GM19023 (cell line): ENCODE data around the gene HOXD4.

ENCODE experiments used
- ATAC-seq: cut with Tn5 transposase; IDR thresholded peaks from one replicate; pipeline ENCODE4 v1.9.1; 2021; ENCODE audit warnings: mild to moderate bottlenecking, moderate library complexity; ENCODE audit not compliant: unreplicated experiment

Gene HOXD4

DNA sequence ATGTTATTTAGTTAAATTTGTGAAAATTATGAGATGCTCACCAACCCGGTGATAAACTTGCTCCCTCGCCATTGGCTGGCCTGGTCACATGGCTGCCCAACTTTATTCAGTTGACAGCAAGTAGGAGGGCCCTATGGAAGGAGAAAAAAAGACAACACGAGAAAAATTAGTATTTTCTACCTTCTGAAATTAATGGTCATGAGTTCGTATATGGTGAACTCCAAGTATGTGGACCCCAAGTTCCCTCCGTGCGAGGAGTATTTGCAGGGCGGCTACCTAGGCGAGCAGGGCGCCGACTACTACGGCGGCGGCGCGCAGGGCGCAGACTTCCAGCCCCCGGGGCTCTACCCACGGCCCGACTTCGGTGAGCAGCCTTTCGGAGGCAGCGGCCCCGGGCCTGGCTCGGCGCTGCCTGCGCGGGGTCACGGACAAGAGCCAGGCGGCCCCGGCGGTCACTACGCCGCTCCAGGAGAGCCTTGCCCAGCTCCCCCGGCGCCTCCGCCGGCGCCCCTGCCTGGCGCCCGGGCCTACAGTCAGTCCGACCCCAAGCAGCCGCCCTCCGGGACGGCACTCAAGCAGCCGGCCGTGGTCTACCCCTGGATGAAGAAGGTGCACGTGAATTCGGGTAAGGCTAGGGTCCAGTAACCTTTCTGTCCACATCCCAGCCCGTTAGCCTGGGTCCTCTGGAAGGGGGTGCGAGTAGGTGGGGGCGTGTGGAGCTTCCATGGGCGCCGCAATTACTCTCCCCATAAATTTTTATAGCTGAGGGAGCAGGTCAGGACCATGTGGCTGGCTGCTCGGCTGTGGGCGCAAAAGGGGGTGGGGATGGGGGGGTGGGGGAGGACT is at the start of gene HOXD4:
Gene HOXD4 (plus strand): TSS at position 109 of the 846 bp plus-strand sequence. CDS start 84 bp downstream, at position 193.
- ATAC-seq, result no peak

DNA sequence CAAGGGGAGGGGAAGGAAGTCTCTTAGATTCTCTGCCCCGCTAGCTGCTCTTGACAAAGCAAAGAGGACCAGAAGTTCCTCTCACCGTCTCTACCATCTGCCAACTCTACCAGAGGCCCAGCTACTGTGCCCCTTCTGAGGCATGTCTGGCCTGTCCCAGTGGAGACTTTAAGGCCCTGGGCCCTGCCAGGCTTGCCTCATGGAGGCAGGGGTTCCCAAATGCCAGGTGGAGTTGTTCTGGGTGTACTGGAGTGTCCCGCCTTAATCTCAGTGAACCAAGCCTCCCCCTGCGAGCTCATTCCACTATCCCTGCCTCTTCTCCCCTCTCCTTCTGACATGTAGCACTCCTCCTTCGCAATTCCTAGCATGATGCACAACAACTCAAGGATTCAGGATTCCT is 49.5 kb upstream of the HOXD4 start:
- ATAC-seq, result no peak

DNA sequence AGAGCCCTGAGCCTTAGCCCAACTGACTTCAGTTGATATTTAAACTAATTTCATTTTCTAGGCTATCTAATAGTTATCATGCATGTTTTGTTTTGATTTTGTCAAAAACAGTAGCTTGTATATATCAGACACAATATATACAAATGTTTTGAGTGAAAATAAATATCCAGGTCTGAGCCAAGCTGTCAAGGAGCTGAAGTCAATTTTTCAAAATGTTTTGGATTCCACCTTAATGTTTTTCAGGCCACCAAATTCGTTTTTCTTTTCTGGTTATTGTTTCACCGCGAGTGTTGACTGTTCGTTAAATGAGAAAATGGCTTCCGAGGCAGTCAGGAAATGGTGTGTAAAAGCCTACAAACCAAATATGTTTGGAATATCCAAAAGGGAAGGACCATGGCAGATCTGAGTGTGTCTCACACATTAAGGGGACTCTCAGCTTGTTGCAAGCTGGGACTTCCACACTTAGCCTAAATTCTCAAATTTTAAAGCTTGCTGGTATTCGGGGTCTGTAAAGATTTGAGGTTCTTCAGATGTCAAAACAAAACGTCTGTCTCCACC is 49.0 kb upstream of the HOXD4 start:
- ATAC-seq, result no peak

DNA sequence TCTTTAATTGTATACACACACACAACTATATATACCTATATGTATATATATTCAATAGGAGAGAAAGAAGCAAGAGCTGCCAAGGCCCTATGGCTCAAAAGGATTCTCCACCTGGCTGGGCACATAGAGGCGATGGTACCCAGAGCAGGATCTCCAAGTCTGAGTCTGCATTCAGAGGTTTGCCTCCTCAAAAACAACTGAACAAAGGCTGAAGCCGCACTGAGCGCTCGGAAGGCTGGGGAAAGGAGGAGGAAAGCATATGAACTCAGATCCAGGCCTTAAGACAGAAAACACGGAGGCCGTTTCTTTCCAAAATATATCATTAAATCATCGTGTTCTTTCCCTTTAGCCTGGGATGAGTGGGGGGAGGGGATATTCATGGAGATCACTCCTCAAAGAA is 48.2 kb upstream of the HOXD4 start:
- no peak for ATAC-seq

DNA sequence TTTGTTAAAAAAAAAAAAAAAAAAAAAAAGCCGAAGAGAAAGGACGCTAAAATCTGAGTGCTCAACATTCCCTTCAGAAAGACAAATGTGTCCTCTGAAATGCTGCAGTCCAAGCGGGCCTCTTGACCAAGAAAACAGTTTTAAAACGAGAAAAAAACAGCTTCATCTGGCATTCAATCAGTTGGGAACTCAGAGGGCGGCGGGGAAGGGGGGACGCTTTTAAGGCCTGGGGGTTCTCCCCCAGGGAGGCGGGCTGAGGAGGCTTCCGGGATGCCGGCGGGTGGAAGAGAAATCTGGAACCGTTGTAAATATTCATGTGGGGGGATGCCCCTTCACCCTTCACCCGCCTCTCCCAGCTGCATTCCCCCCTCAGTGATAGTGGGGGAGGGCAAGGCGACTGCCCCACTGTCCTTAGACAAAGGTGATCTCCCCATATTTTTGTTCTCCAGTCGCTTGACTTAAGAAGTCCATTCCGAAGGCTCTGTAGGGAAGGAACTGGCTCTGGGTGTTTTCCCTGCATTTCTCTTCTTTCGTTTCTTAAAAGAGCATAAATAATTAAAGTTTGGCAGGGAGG is 47.5 kb upstream of the HOXD4 start:
- ATAC-seq, result no peak

DNA sequence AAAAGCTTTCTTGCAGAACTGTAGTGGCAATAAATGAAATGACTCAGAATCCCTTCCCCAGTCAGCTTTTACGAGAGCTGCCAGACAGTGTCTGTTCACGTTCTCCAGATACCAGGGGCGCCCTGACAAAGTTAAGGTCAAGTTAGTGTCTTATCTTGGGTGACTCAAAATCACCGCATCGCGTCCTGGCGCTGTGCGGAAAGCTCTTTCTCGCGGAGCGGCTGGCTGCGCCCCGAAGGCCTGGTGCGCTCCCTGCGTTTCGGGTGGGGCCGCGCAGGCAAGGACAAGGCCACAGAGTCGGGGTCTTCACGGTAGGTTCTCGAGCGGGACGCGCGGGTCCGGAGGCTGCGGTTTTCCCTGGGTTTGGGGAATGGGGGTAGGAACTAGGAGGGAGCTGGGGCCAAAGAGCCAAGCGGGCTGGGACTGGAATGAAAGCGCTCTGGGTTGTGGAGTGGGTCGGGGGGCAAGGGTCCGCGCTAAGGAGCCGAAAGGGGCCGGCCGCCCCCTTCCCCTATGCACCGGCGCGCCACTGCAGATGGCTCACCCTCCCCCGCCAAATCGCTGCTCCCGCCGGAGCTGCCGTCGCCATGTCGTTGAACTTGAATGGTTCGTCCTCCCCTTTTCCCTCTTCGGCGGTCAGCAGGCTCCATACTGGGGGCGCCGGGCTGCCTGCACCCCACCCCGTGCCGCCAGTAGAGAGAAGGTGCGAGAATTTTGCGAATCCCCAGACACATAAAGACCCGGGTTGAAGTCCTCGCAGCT is 46.9 kb upstream of the HOXD4 start:
- ATAC-seq, result no peak

DNA sequence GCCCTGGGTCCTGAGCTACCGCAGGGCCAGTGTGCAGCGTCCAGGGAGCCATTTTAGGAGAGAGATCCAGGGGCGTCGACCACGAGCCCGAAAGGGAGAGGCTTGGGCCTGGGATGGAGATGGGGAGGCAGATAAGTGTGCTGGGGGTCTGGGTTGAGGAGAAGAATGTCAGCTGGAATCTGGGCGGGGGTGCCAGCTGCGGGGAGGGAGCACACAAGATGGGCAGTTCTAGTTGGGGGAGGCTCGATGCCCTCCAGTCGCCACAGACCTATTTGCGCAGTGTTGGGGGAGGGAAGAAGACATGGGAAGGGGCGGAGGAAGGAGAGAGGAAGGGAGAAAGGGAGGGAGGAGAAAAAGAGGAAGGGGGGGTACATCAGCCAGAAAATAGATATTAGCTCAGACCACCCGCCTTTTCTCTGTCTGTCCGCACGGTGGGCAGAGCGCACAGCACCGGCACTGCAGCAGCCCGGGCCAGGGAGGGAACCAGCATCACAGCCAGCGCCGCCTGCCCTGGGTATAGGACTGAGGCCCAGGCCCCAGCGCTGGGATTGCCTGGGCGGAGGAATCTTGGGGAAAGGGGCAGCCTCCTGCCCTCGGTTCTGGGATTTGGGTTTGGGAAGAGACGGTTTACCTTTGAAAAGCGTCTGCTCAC is 46.1 kb upstream of the HOXD4 start:
- no peak for ATAC-seq

DNA sequence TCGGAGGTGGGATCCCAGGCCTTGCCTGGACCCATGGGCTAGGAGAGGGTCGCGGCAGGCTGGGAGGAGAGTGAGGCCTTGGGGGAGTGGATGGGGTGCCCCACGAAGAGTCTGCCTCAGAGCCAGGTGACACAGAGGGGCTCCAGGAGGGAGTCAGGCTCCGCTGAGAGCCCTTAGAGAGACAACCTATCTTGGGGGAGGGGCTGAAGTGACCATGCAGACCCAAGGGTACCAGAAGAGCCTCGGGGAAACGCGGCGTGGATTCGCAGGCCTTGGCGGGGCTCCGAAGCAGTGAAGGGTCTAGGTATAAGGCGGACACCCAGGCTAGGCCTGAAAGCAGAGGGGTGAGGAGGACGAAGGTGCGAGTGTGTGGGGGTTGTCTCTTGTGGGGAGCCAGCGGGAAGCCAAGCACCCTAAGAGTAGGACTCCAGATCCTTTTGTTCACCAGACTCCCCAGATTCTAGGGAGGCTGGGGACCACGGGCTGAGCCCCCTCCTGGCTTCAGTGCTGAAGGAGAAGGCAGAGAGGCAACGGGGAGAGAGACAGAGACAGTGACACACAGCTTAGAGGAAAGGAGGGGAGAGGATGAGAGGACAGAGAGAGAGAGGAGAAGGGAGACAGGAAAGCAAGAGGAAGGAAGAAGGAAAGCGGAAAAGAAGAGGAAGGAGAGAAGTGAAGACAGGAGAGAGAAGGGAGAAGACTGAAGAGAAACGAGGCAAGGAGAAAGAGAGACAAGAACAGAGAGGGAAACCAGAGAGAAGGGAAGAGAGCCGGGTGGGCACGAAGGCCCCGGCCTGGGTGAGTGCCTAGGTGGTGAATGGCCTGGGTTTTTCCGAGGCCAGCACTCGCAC is 45.4 kb upstream of the HOXD4 start:
- ATAC-seq, result no peak

DNA sequence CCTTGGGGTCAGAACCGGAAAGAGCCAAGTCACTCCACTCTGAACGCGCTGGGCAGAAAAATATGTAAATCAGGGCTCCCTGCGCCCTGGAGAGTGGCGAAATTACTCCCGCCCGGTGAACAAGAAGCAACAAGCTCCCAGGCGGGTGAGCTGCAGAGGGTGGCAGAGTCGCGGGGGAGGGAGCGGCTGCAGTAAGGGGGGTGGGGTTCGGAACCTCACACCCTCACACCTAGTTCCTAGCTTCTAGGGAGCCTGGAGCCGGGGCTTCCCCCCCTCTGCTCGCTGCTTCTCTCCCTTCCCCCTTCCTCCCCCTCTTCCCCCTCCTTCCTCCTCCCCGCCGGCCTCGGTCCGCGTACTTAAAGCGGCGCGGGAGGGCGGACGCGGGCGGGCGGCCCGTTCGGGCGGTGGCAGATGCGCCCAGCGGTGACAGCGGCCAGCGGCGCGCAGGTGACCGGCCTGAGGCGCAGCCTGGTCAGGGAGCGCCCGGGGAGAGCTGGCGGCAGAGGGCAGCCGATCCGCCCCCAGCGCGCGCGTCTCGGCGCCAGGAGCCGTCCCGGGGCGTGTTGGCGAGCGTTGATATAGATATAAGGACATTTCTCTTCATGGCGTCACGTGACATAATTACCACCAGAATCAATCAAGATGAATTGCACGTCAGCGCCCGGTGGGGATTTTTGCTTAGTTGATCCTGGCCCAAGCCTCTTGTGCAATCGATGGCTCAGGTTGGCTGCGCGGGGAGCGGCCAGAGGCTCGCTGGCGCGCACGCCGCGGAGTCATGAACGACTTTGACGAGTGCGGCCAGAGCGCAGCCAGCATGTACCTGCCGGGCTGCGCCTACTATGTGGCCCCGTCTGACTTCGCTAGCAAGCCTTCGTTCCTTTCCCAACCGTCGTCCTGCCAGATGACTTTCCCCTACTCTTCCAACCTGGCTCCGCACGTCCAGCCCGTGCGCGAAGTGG is 44.5 kb upstream of the HOXD4 start, which contains the start of gene HOXD11:
Gene HOXD11 (plus strand): TSS at position 700 of the 959 bp plus-strand sequence. CDS start 76 bp downstream, at position 776.
- ATAC-seq, result no peak

DNA sequence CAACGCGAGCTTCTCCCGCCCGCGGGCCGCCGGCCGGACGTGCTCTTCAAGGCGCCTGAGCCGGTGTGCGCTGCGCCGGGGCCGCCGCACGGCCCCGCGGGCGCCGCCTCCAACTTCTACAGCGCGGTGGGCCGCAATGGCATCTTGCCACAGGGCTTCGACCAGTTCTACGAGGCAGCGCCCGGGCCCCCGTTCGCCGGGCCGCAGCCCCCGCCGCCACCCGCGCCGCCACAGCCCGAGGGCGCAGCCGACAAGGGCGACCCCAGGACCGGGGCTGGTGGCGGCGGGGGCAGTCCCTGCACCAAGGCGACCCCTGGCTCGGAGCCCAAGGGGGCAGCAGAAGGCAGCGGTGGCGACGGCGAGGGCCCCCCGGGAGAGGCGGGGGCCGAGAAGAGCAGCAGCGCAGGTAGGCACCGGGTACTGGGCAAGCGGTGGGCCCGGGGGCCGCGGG is 43.6 kb upstream of the HOXD4 start:
- no peak for ATAC-seq

DNA sequence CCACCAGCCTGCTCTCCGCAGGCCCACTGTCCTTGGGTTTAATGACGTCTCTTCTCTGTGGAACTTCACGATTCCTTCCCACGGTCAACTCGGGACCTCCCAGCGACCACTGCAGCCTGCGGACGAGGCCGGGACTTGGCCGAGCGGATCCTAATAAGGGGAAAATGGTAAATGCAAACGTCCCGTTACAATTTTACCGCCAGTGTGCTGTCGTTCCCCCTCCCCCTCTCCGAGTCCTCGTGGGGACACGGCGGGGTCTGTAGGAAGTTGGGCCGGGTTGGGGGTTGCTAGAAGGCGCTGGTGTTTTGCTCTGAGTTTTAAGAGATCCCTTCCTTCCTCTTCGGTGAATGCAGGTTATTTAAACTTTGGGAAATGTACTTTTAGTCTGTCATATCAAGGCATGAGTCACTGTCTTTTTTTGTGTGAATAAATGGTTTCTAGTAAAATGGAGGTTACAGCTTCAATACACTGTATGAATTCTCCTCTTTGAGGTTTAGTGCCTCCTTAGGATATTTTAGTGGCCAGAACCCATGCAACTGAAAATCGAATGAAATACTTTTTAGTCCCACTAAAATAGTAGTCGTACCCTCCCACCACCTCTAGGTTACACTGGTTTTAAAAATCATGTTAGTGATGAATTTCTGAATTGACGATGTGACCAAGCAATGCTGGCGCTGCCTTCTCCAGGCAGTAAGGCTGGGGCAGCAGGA is 42.0 kb upstream of the HOXD4 start:
- no peak for ATAC-seq

DNA sequence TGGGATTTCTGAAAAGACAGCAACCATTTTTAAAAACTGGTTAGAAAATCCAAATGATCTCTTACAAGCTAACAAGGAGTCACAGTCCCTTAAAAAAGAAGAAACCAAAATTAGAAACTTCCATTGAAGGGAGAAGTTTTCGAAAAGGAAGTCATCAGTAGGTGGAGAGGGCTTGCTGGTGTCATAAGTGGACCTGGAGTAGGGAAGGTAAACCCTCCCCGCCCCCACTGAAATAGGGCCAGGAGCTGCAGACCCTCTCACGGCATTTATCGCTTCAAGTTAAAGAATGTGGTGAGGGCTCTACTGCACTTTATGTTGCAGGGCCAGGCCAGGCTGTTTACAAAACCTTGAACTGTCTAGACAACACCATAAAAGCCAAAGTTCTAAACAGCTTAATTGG is 41.4 kb upstream of the HOXD4 start:
- no peak for ATAC-seq

DNA sequence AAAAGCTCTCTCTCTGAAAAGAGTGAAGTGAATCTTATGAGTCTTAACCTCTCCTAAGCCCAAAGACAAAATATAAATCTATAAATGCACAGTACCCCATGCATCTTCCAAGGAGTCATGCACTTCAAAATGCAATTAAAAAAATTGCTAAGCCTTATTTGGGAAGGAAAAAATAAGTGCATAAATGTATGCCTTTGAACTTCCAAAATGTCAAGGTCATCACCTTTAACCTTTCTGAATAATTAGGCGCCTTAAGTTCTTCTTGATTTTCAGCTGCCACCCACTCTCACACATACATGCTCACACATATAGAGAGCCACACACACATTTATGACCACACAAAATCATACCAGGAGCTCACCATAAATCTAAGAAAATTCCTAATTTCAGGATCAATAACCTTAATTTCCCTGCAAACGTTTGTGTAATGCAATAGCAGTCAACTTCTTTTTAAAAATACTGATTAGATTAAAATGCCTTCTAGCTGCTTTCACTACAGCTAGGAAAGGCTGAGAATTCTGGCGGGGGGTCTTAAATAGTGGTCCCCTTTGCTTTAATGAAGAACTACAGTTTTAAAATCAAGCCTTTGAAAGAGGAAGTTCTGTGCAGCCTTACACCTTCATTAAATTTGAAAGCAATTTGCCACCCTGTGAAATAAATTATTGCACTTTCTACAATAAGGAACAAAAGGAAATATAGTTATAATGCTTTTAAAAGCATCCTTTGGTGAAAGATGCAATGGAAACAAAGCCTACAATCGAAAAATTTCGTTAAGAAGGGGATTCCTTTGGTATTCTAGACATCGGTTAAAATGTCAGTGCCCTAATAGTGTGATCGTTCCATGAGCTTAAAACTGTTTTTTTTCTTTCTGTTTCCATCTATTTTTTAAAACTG is 40.7 kb upstream of the HOXD4 start:
- ATAC-seq, result no peak

DNA sequence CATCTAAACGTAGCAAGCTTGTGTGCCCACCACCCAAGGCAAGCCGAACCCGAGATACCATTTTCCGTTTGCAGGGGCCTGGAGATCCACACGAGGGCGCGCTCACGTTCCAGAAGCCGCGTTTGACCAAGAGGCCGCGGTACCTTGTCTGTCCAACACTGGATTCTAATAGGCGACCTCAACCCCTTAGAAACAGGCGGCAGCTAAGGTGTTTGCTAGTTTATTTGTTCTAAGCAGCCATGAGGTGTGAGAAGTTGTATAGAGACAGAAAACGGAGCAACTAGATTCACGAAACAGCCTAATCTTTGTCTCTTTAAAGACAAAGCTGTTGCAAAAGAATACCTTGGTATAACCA is 40.1 kb upstream of the HOXD4 start:
- ATAC-seq, result no peak

DNA sequence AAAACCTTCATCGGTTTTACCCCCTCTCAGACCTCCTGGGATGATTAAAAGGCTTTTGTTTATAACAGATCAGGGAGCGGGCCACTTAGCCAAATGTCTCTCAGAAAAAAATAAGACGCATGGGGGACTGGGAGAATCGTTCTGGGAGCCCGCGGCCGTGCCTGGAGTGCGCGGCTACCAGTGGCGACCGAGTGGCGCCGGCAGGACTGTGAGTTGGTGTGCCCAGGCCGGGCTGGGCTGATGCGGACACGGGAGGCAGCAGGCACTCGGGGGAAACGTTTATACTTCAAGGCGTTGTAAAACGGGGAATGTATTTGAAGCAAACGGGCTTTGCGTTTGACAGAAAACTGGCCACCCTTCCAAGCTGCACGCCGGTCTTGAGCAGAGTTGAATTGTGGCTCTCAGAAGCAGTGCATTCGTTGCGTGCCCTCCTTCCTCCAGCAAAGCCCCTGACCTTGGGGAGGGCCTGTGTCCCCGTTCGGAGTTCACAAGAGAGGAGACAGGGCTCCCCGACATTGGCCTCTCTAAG is 39.4 kb upstream of the HOXD4 start:
- ATAC-seq, result no peak

DNA sequence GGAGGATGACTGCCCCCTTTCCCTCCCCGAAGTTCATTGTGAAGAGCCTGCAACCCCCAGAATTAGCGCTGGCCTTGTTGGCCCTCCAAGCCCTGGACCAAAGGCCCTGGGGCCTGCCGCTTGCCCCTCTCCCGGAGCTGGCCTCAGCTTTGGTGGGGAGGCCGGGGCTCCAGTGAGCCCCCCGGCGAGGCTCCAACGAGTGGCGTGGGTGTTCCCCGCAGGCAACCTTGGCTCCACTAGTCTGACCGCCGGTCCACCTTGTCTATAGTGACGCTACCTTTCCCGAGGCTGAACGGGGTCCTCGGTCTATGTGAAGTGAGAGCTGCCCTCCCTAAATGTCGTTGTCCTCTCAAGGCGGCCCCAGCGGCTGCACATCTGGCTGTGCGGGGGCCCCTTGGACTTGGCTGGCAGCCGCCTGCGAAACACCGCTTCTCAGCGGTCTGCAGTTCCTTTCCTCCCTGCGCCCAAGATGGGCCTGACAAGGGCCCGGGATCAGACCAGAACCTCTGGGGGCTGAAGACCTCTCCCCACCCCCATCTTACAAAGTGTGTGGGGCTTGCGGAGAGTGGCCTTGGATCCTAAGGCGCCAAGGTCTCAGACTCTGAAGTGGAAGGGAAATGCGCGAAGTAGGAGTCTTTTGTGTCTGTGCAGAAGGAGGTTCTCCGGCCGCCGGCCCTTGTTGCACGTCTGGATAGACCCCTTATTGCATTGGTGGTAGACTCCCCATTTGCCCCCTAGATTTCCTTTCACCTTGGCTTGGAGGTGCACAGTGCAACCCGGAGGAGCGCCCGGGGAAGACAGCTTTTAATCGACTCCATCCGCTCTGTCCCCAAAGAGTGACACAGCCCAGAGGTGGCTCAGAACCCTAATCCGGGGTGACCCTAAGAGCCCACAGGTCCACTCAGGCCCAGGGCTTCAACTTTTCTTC is 38.7 kb upstream of the HOXD4 start:
- no peak for ATAC-seq
